Osteocyte (in vitro differentiated cells): Measurements from ENCODE around the gene RAB31. TPM values are rescaled to one million over a fixed set of nuclear protein-coding genes. Genes with fewer than 3 reads are reported as not detected.

ENCODE experiments used
- DNase-seq: peaks from one replicate; pipeline ENCODE4 v3.0.0; 2021; ENCODE audit warnings: mixed read lengths; ENCODE audit not compliant: unreplicated experiment; ENCODE audit errors: extremely low spot score
- H3K27ac Mint-ChIP-seq: one replicate; pipeline ENCODE4 v1.8.0; 2021; ENCODE audit warnings: mild to moderate bottlenecking, mixed read lengths; ENCODE audit not compliant: unreplicated experiment
- H3K27me3 Mint-ChIP-seq: one replicate; pipeline ENCODE4 v1.8.0; 2021; ENCODE audit warnings: mixed read lengths; ENCODE audit not compliant: unreplicated experiment
- H3K36me3 Mint-ChIP-seq: one replicate; pipeline ENCODE4 v1.8.0; 2021; ENCODE audit warnings: mixed read lengths; ENCODE audit not compliant: unreplicated experiment
- H3K4me1 Mint-ChIP-seq: one replicate; pipeline ENCODE4 v1.8.0; 2021; ENCODE audit warnings: mixed read lengths; ENCODE audit not compliant: unreplicated experiment
- H3K4me3 Mint-ChIP-seq: one replicate; pipeline ENCODE4 v1.8.0; 2021; ENCODE audit warnings: mild to moderate bottlenecking, moderate library complexity, mixed read lengths; ENCODE audit not compliant: unreplicated experiment
- H3K9me3 Mint-ChIP-seq: one replicate; pipeline ENCODE4 v1.8.0; 2021; ENCODE audit warnings: mixed read lengths; ENCODE audit not compliant: unreplicated experiment
- total RNA-seq: library from RNA; stranded (reverse); gene quantifications from 2 replicates; pipeline ENCODE4 v1.2.1, GENCODE V29; 2021
- TF ChIP-seq, protein P1 (sequence below): fragments of 200-600 bp; sonication (generic); IDR thresholded peaks from 2 replicates; pipeline ENCODE4 v1.5.0; 2021; ENCODE audit warnings: antibody characterized with exemption, mild to moderate bottlenecking, moderate library complexity

Gene RAB31
- total RNA-seq, 1 donor from 2014 or later, result 90.8 TPM

DNA sequence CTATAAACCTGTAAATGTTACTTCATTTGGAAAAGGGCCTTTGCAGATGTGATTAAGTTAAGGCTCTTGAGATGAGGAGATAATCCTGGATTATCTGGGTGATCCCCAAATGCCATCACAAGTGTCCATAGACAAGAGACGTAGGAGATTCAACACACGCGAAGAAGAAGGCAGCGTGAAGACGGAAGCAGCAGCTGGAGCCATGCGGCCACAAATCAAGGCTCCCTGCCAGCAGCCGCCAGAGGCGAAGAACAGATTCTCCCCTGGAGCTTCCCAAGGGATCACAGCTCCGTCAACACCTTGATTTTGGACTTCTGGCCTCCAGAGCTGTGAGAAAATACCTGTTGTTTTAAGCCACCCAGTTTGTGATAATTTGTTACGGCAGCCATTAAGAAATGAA is 194.7 kb downstream of the RAB31 start:
- no peak overlapping the region for H3K27ac Mint-ChIP-seq
- no peak for DNase-seq
- no peaks in the 10 kb centered on the region for H3K36me3 Mint-ChIP-seq
- no peak overlapping the region for H3K4me3 Mint-ChIP-seq
- TF ChIP-seq, protein P1, sequence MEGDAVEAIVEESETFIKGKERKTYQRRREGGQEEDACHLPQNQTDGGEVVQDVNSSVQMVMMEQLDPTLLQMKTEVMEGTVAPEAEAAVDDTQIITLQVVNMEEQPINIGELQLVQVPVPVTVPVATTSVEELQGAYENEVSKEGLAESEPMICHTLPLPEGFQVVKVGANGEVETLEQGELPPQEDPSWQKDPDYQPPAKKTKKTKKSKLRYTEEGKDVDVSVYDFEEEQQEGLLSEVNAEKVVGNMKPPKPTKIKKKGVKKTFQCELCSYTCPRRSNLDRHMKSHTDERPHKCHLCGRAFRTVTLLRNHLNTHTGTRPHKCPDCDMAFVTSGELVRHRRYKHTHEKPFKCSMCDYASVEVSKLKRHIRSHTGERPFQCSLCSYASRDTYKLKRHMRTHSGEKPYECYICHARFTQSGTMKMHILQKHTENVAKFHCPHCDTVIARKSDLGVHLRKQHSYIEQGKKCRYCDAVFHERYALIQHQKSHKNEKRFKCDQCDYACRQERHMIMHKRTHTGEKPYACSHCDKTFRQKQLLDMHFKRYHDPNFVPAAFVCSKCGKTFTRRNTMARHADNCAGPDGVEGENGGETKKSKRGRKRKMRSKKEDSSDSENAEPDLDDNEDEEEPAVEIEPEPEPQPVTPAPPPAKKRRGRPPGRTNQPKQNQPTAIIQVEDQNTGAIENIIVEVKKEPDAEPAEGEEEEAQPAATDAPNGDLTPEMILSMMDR, result no peak
- no peaks in the 10 kb centered on the region for H3K27me3 Mint-ChIP-seq
- no peaks in the 10 kb centered on the region for H3K9me3 Mint-ChIP-seq
- no peaks in the 10 kb centered on the region for H3K4me1 Mint-ChIP-seq

DNA sequence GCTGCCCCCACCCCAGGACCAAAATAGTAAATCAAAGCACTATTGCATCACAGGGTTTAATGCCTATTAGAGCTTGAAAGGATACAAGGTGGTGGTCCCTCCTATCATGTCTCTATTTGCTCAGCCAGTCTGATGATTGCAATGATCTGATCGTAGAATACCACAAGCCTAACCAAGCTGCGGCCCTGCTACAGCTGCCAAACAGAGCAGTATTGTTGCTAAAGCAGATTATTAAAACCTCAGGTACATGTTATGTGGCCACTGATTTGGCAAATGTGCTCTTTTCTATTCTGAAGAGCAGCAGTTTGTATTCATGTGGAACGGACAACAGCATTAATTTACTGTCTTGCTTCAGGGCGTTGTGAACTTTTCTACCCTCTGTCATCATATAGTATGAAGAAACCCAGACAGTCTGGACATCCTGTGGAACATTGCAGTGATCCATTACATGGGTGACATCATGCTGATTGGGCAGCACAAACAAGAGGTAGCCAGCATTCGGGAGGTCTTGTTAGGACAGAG is 197.4 kb downstream of the RAB31 start:
- Mint-ChIP-seq H3K4me1 (no peaks in the 10 kb centered on the region), H3K4me3 (no peak overlapping the region), H3K9me3 (no peaks in the 10 kb centered on the region), H3K27ac (no peak overlapping the region), H3K27me3 (peaks cover 6% of the 10 kb centered on the region), H3K36me3 (no peaks in the 10 kb centered on the region)
- TF ChIP-seq, protein P1, result no peak
- no peak for DNase-seq

DNA sequence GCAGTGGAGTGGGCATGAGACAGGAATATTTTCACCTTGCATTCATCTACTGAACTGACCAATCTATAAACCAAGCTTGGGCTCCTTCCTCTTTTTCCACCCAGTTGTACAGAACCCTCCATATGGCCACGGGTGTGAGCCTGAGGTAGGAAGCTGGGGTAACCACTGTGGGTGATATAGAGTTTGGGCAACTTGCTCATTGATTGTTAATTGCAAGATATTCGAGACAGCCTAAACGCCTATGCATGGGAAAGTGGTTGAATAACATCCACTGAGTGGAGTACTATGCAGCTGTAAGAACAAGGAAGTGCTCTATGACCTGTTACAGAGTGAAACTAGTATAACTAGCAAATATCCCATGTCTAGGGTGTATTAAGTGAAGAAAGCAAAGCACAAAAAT is 198.4 kb downstream of the RAB31 start:
- no peaks in the 10 kb centered on the region for H3K4me1 Mint-ChIP-seq
- no peak overlapping the region for H3K27ac Mint-ChIP-seq

DNA sequence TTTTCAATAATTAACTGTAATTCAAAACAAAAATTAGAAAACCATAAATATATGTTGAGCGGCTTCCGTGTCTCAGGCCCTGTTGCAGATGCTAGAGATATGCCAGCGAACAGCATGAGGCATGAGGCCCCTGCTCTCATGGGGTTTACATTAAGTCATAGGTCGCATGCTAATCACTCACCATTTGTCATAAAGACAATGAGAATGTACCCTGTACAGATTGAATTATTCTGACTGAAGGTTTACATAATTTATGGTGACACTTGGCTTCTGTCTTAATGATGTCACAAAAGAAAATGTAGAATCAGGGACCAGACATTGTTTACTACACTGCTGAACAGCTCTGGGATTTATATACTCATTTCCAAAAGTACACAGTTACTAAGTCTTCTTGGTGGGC is 199.8 kb downstream of the RAB31 start:
- TF ChIP-seq, protein P1, result no peak
- no peak for DNase-seq
- no peaks in the 10 kb centered on the region for H3K9me3 Mint-ChIP-seq
- H3K27ac Mint-ChIP-seq, result no peak overlapping the region
- no peak overlapping the region for H3K4me3 Mint-ChIP-seq
- peaks cover 2% of the 10 kb centered on the region for H3K4me1 Mint-ChIP-seq
- no peaks in the 10 kb centered on the region for H3K36me3 Mint-ChIP-seq
- H3K27me3 Mint-ChIP-seq, result peaks cover 6% of the 10 kb centered on the region

More for the DNA sequence above, 198.4 kb downstream of the RAB31 start:
- Mint-ChIP-seq H3K36me3 (no peaks in the 10 kb centered on the region), H3K9me3 (no peaks in the 10 kb centered on the region), H3K4me3 (no peak overlapping the region), H3K27me3 (peaks cover 6% of the 10 kb centered on the region)
- no peak for DNase-seq
- TF ChIP-seq, protein P1, result no peak

DNA sequence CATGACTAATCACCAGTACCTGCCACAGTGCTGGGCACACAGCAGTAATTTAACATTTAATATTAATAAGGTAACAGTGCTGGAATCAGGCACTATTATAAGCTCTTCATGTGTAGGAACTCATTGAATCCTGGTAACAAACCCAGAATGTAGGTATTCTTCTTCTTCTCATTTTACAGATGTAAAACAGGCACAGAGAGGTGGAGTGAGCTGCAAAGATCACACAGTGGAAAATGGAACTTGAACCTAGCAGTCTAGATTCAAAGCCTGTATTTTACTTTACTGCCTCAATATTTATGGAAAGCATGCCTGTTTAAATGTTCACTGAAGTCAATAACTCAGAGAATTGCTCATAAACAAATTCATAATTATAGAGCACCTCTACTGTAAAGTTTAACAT is 202.0 kb downstream of the RAB31 start:
- TF ChIP-seq, protein P1, result no peak
- no peak for DNase-seq
- peaks cover 6% of the 10 kb centered on the region for H3K4me1 Mint-ChIP-seq
- H3K9me3 Mint-ChIP-seq, result no peaks in the 10 kb centered on the region
- no peak overlapping the region for H3K4me3 Mint-ChIP-seq
- H3K36me3 Mint-ChIP-seq, result no peaks in the 10 kb centered on the region
- H3K27me3 Mint-ChIP-seq, result peaks cover 6% of the 10 kb centered on the region
- no peak overlapping the region for H3K27ac Mint-ChIP-seq
